Keratinocyte (primary cell): ENCODE results near the gene ZC3H18. TPM values are rescaled to one million over a fixed set of nuclear protein-coding genes. Genes with fewer than 3 reads are reported as not detected.

Experiments used
- DNase-seq: peaks from one replicate; pipeline ENCODE4 v3.0.0-alpha.2; 2011; ENCODE audit warnings: low read depth, missing footprints, low spot score
- FAIRE-seq: peaks from 2 replicates; lab custom pipeline; 2011; peaks lifted over from hg19 to GRCh38; lab: Jason Lieb, UNC
- H2AFZ ChIP-seq: 2 replicates; pipeline ENCODE4 v1.6.0; 2012; ENCODE audit warnings: low read length, control low read depth, inconsistent platforms; ENCODE audit not compliant: control insufficient read depth
- H3K27ac ChIP-seq: 2 replicates; pipeline ENCODE4 v1.5.1; 2011; ENCODE audit warnings: low read length; ENCODE audit not compliant: control insufficient read depth, insufficient read depth
- H3K27me3 ChIP-seq: 3 replicates; pipeline ENCODE4 v1.6.0; 2011; ENCODE audit warnings: low read length; ENCODE audit not compliant: control insufficient read depth, insufficient read depth; ENCODE audit errors: extremely low read depth
- H3K36me3 ChIP-seq, 2 experiments: 2 replicates in 1 of 2; 3 replicates in 1 of 2; pipeline ENCODE4 v1.5.1; 2011; ENCODE audit warnings: low read length in 2 of 2, mild to moderate bottlenecking in 1 of 2; ENCODE audit not compliant: control insufficient read depth in 2 of 2, insufficient read depth in 2 of 2; ENCODE audit errors: extremely low read depth in 1 of 2
- H3K4me1 ChIP-seq: 3 replicates; pipeline ENCODE4 v1.5.1; 2011; ENCODE audit warnings: low read length; ENCODE audit not compliant: control insufficient read depth, insufficient read depth; ENCODE audit errors: extremely low read depth
- H3K4me2 ChIP-seq: 3 replicates; pipeline ENCODE4 v1.6.0; 2011; ENCODE audit warnings: low read depth, low read length; ENCODE audit not compliant: control insufficient read depth, insufficient read depth; ENCODE audit errors: extremely low read depth
- H3K4me3 ChIP-seq, 3 experiments: fragments of 200-600 bp in 1 of 3; sonication (generic) in 1 of 3; 2 replicates in 2 of 3; 3 replicates in 1 of 3; pipeline ENCODE4 v1.5.1; 2011 to 2016; ENCODE audit warnings: low read length in 3 of 3, mild to moderate bottlenecking in 3 of 3, control low read depth in 2 of 3, inconsistent platforms in 1 of 3, low read depth in 1 of 3, mixed read lengths in 1 of 3, mixed run types in 1 of 3, moderate library complexity in 1 of 3; ENCODE audit not compliant: control insufficient read depth in 2 of 3, insufficient read depth in 2 of 3; ENCODE audit errors: extremely low read depth in 1 of 3
- H3K79me2 ChIP-seq: 2 replicates; pipeline ENCODE4 v1.6.0; 2012; ENCODE audit warnings: low read length; ENCODE audit not compliant: control insufficient read depth, insufficient read depth
- H3K9ac ChIP-seq: 3 replicates; pipeline ENCODE4 v1.6.0; 2011; ENCODE audit warnings: low read length; ENCODE audit not compliant: control insufficient read depth, insufficient read depth; ENCODE audit errors: extremely low read depth
- H3K9me1 ChIP-seq: 3 replicates; pipeline ENCODE4 v1.6.0; 2011; ENCODE audit warnings: low read length; ENCODE audit not compliant: control insufficient read depth, insufficient read depth; ENCODE audit errors: extremely low read depth
- H3K9me3 ChIP-seq: 2 replicates; pipeline ENCODE4 v1.5.1; 2012; ENCODE audit warnings: low read depth, low read length; ENCODE audit not compliant: control insufficient read depth
- H4K20me1 ChIP-seq: 3 replicates; pipeline ENCODE4 v1.6.0; 2011; ENCODE audit warnings: low read length; ENCODE audit not compliant: control insufficient read depth, insufficient read depth; ENCODE audit errors: extremely low read depth
- EZH2 ChIP-seq: IDR thresholded peaks from one replicate; pipeline ENCODE4 v1.6.1; 2012; ENCODE audit warnings: inconsistent platforms, mild to moderate bottlenecking, low read length, moderate library complexity
- dilution Hi-C: fragments of 300-500 bp; cut with MboI; formaldehyde crosslinking; loops from one replicate; pipeline ENCODE4 v1.7.0; 2020; ENCODE audit warnings: low sequenced_read_pairs; ENCODE audit not compliant: extremely low pct_ligation_motif_present
- polyA plus RNA-seq, 5 experiments: library from polyadenylated mRNA; depleted of rRNA in 3 of 5; stranded (reverse) in 3 of 5; stranded (forward) in 1 of 5; unstranded in 1 of 5; fragments of >200 nt; gene quantifications; 1 replicate in 1 of 5; 2 replicates in 3 of 5; 3 replicates in 1 of 5; pipeline versions ENCODE4 v1.2.1 to v1.2.3, GENCODE V29; 2011 to 2012; ENCODE audit warnings: missing spikeins in 2 of 5, low read depth in 1 of 5, low replicate concordance in 1 of 5
- TF ChIP-seq, protein P1 (sequence below), 3 experiments: IDR thresholded peaks in 1 of 3; conservative IDR thresholded peaks in 1 of 3; optimal IDR thresholded peaks in 1 of 3; 2 replicates in 2 of 3; 3 replicates in 1 of 3; pipeline versions ENCODE3 to v1.5.1; 2011; ENCODE audit warnings: low read length in 3 of 3, mild to moderate bottlenecking in 3 of 3, moderate library complexity in 2 of 3, control low read depth in 1 of 3, inconsistent platforms in 1 of 3; ENCODE audit not compliant: insufficient read depth in 2 of 3; ENCODE audit errors: extremely low read depth in 1 of 3

ZC3H18 gene
- polyA plus RNA-seq, 1 donor (not counting 4 experiments of a cell fraction or from before 2014, with no cell fraction given): 7.5 TPM

DNA sequence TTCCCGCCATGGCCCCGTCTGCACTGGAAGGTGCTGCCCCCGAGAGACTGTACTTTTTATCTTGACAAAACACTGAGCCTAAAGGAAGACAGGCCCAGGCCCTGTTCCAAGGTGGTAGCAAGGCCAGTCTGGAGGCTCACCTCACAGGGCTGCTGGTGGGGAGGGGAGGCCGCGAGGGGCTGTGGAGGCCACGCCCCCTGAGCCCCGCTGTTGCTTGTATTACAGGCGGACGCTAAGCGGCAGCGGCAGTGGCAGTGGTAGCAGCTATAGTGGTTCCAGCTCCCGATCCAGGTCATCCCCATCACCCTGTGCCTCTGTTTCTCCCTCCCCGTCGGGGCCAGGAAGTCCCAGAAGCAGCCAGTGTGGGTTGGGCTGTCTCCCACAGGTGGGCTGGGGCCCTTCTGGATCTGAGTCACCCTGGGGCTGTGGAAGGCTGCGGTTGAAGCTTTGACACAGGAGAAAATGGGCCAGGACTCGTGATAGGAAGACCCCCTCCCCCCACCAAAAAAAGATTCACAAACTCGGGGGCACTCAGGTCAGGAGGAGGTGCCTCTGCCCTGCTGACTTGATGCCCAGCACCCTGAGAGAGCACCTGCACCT lies 54.9 kb downstream of the ZC3H18 start:
- TF ChIP-seq, protein P1, sequence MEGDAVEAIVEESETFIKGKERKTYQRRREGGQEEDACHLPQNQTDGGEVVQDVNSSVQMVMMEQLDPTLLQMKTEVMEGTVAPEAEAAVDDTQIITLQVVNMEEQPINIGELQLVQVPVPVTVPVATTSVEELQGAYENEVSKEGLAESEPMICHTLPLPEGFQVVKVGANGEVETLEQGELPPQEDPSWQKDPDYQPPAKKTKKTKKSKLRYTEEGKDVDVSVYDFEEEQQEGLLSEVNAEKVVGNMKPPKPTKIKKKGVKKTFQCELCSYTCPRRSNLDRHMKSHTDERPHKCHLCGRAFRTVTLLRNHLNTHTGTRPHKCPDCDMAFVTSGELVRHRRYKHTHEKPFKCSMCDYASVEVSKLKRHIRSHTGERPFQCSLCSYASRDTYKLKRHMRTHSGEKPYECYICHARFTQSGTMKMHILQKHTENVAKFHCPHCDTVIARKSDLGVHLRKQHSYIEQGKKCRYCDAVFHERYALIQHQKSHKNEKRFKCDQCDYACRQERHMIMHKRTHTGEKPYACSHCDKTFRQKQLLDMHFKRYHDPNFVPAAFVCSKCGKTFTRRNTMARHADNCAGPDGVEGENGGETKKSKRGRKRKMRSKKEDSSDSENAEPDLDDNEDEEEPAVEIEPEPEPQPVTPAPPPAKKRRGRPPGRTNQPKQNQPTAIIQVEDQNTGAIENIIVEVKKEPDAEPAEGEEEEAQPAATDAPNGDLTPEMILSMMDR (optimal IDR thresholded peaks at IDR 0.05 in 1 of 3, IDR thresholded peaks at IDR 0.05 in 1 of 3, conservative IDR thresholded peaks at IDR 0.05 in 1 of 3; ENCODE audit: extremely low read depth in 1 of 3, insufficient read depth in 2 of 3, low read length in 3 of 3): no peak
- no peak for TF ChIP-seq EZH2
- H3K79me2 ChIP-seq: no peaks in the 10 kb centered on the region
- no peak for FAIRE-seq

GRCh38 chr16:88626646-88627045 lies 56.4 kb downstream of the ZC3H18 start:
- no peak for DNase-seq

More for the DNA sequence above, 54.9 kb downstream of the ZC3H18 start:
- Histone ChIP-seq H3K4me2 (no peak overlapping the region), H3K9ac (no peak overlapping the region), H3K9me1 (no peaks in the 10 kb centered on the region), H4K20me1 (no peaks in the 10 kb centered on the region), H3K9me3 (no peaks in the 10 kb centered on the region), H3K4me1 (no peaks in the 10 kb centered on the region), H3K27ac (no peak overlapping the region), H2AFZ (no peak overlapping the region), H3K36me3 (peaks cover 39 to 44% of the 10 kb centered on the region in 2 experiments), H3K4me3 (no peak overlapping the region), H3K27me3 (no peaks in the 10 kb centered on the region)
- DNase-seq: no peak
- dilution Hi-C loops: no loop called here

More at GRCh38 chr16:88626646-88627045, 56.4 kb downstream of the ZC3H18 start:
- Histone ChIP-seq H3K4me1 (no peaks in the 10 kb centered on the region), H3K4me2 (no peak overlapping the region), H3K36me3 (peaks cover 39 to 50% of the 10 kb centered on the region in 2 experiments), H3K27ac (no peak overlapping the region), H3K9me1 (no peaks in the 10 kb centered on the region), H3K27me3 (no peaks in the 10 kb centered on the region), H3K9me3 (no peaks in the 10 kb centered on the region), H4K20me1 (no peaks in the 10 kb centered on the region), H3K79me2 (no peaks in the 10 kb centered on the region), H3K4me3 (no peak overlapping the region), H2AFZ (no peak overlapping the region), H3K9ac (no peak overlapping the region)
- dilution Hi-C loops: no loop called here
- FAIRE-seq: no peak
- TF ChIP-seq EZH2: no peak
- TF ChIP-seq, protein P1 (optimal IDR thresholded peaks at IDR 0.05 in 1 of 3, IDR thresholded peaks at IDR 0.05 in 1 of 3, conservative IDR thresholded peaks at IDR 0.05 in 1 of 3; ENCODE audit: extremely low read depth in 1 of 3, insufficient read depth in 2 of 3, low read length in 3 of 3): no peak
